ENCODE measurements around the gene MYO1F.

The MYO1F gene

DNA sequence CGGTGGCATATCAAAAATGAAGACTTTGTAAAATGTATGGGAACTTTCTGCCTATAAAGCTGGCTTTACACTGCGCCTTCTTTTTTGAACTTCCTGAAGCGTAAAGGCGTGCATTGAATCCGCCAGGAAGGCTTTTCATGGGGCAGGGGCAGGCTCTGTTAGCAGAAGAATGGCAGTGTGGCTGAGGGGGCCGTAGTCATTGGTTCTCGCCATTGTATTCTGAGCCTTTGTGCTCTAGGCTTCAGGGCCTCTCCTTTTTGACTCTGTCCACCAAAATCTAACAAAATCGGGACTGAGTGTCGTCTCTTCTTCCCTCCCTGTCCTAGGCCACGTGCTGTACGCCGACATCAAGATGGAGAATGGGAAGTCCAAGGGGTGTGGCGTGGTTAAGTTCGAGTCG lies 88.9 kb downstream of the MYO1F start:
- TF ChIP-seq TCF12 (IDR thresholded peaks at IDR 0.05; ENCODE audit: low read depth) = no peak
- TF ChIP-seq, protein P1, sequence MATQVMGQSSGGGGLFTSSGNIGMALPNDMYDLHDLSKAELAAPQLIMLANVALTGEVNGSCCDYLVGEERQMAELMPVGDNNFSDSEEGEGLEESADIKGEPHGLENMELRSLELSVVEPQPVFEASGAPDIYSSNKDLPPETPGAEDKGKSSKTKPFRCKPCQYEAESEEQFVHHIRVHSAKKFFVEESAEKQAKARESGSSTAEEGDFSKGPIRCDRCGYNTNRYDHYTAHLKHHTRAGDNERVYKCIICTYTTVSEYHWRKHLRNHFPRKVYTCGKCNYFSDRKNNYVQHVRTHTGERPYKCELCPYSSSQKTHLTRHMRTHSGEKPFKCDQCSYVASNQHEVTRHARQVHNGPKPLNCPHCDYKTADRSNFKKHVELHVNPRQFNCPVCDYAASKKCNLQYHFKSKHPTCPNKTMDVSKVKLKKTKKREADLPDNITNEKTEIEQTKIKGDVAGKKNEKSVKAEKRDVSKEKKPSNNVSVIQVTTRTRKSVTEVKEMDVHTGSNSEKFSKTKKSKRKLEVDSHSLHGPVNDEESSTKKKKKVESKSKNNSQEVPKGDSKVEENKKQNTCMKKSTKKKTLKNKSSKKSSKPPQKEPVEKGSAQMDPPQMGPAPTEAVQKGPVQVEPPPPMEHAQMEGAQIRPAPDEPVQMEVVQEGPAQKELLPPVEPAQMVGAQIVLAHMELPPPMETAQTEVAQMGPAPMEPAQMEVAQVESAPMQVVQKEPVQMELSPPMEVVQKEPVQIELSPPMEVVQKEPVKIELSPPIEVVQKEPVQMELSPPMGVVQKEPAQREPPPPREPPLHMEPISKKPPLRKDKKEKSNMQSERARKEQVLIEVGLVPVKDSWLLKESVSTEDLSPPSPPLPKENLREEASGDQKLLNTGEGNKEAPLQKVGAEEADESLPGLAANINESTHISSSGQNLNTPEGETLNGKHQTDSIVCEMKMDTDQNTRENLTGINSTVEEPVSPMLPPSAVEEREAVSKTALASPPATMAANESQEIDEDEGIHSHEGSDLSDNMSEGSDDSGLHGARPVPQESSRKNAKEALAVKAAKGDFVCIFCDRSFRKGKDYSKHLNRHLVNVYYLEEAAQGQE (IDR thresholded peaks at IDR 0.05; ENCODE audit: low read depth) = no peak
- no peak for TF ChIP-seq TEAD4 (IDR thresholded peaks at IDR 0.05)
- TF ChIP-seq, protein P2, sequence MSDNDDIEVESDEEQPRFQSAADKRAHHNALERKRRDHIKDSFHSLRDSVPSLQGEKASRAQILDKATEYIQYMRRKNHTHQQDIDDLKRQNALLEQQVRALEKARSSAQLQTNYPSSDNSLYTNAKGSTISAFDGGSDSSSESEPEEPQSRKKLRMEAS (IDR thresholded peaks at IDR 0.05) = no peak
- no peak for TF ChIP-seq EGR1 (IDR thresholded peaks at IDR 0.05)
- no peak for TF ChIP-seq YY1 (IDR thresholded peaks at IDR 0.05; ENCODE audit: low read depth)
- TF ChIP-seq CEBPB (IDR thresholded peaks at IDR 0.05) = no peak

DNA sequence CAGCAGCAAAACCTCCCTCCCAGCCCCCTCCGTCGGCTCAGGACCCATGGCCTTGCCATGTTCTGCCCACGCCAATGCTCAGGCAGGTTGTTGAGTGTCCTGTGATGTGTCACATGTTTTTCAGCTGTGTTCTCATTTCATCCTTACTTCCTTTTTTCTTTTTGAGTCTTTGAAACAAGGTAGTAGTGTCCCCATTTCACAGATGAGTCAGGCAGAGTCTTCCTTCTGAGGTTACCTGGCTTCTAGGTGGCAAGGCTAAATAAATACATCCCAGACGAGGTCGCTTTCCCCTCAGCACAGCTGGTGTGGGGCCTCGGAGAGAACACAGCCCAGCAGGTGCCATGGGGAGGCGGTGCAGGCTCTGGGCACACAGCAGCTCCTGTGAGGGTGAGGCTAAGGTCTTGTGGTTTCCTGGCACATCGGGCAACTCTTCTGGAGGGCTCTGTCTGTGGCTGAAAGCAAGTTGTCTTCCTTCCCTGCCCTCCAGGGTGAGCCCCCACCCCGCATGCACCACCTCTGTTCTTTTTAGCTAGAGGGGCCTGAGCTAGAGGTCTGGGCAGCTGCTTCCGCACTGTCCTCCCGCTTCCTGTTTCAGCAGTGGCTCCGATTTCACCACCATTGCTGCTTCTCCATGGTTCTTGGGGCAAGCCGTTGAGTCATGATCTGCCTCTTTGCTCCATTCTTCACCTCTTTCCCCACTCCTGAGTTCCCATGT lies 89.9 kb downstream of the MYO1F start:
- TF ChIP-seq EGR1 (IDR thresholded peaks at IDR 0.05) (no peak), TEAD4 (IDR thresholded peaks at IDR 0.05) (no peak), EP300 (IDR thresholded peaks at IDR 0.05; ENCODE audit: borderline replicate concordance) (no peak), CREB1 (IDR thresholded peaks at IDR 0.05; ENCODE audit: low read depth) (no peak), RAD21 (IDR thresholded peaks at IDR 0.05; ENCODE audit: low read depth) (no peak), NFIC (IDR thresholded peaks at IDR 0.05) (no peak), CEBPB (IDR thresholded peaks at IDR 0.05) (no peak), TCF12 (IDR thresholded peaks at IDR 0.05; ENCODE audit: low read depth) (no peak), TAF1 (IDR thresholded peaks at IDR 0.05; ENCODE audit: low read depth) (no peak), FOXM1 (IDR thresholded peaks at IDR 0.05; ENCODE audit: borderline replicate concordance, low read depth) (no peak), ZBTB7A (IDR thresholded peaks at IDR 0.05; ENCODE audit: low read depth) (no peak), YY1 (IDR thresholded peaks at IDR 0.05; ENCODE audit: low read depth) (no peak)
- TF ChIP-seq, protein P3, sequence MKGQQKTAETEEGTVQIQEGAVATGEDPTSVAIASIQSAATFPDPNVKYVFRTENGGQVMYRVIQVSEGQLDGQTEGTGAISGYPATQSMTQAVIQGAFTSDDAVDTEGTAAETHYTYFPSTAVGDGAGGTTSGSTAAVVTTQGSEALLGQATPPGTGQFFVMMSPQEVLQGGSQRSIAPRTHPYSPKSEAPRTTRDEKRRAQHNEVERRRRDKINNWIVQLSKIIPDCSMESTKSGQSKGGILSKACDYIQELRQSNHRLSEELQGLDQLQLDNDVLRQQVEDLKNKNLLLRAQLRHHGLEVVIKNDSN (IDR thresholded peaks at IDR 0.05) = no peak
- TF ChIP-seq, protein P2 (IDR thresholded peaks at IDR 0.05) = no peak
- TF ChIP-seq, protein P1 (IDR thresholded peaks at IDR 0.05; ENCODE audit: low read depth) = no peak

- no peak for TF ChIP-seq TCF12 (IDR thresholded peaks at IDR 0.05; ENCODE audit: low read depth)
- TF ChIP-seq CREB1 (IDR thresholded peaks at IDR 0.05; ENCODE audit: low read depth) = no peak
- no peak for TF ChIP-seq YY1 (IDR thresholded peaks at IDR 0.05; ENCODE audit: low read depth)
Measured at GRCh38 chr19:8486661-8487136, 90.5 kb downstream of the MYO1F start.

DNA sequence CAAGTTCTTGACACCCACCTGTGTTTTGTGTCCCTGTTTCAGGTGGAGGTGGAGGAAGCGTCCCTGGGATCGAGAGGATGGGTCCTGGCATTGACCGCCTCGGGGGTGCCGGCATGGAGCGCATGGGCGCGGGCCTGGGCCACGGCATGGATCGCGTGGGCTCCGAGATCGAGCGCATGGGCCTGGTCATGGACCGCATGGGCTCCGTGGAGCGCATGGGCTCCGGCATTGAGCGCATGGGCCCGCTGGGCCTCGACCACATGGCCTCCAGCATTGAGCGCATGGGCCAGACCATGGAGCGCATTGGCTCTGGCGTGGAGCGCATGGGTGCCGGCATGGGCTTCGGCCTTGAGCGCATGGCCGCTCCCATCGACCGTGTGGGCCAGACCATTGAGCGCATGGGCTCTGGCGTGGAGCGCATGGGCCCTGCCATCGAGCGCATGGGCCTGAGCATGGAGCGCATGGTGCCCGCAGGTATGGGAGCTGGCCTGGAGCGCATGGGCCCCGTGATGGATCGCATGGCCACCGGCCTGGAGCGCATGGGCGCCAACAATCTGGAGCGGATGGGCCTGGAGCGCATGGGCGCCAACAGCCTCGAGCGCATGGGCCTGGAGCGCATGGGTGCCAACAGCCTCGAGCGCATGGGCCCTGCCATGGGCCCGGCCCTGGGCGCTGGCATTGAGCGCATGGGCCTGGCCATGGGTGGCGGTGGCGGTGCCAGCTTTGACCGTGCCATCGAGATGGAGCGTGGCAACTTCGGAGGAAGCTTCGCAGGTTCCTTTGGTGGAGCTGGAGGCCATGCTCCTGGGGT lies 91.5 kb downstream of the MYO1F start:
- TF ChIP-seq, protein P3 (IDR thresholded peaks at IDR 0.05) = no peak
- TF ChIP-seq ZBTB7A (IDR thresholded peaks at IDR 0.05; ENCODE audit: low read depth) (no peak), TEAD4 (IDR thresholded peaks at IDR 0.05) (no peak), NFIC (IDR thresholded peaks at IDR 0.05) (no peak), CREB1 (IDR thresholded peaks at IDR 0.05; ENCODE audit: low read depth) (no peak), EGR1 (IDR thresholded peaks at IDR 0.05) (no peak), YY1 (IDR thresholded peaks at IDR 0.05; ENCODE audit: low read depth) (no peak), TAF1 (IDR thresholded peaks at IDR 0.05; ENCODE audit: low read depth) (no peak), FOXM1 (IDR thresholded peaks at IDR 0.05; ENCODE audit: borderline replicate concordance, low read depth) (no peak), TCF12 (IDR thresholded peaks at IDR 0.05; ENCODE audit: low read depth) (no peak), CEBPB (IDR thresholded peaks at IDR 0.05) (no peak), EP300 (IDR thresholded peaks at IDR 0.05; ENCODE audit: borderline replicate concordance) (no peak), RAD21 (IDR thresholded peaks at IDR 0.05; ENCODE audit: low read depth) (no peak)
- TF ChIP-seq, protein P2 (IDR thresholded peaks at IDR 0.05) = no peak
- TF ChIP-seq, protein P1 (IDR thresholded peaks at IDR 0.05; ENCODE audit: low read depth) = no peak

Data from Ishikawa (cell line).